Sciatic nerve (tissue), 2 donors: ENCODE results near the gene HPCAL1. TPM values are rescaled to one million over a fixed set of nuclear protein-coding genes. Genes with fewer than 3 reads are reported as not detected.

Source experiments
- ATAC-seq: fragments of 200-7000 bp; cut with Tn5 transposase; one replicate; pipeline ENCODE4 v1.9.1; 2020; ENCODE audit warnings: mild to moderate bottlenecking, moderate library complexity
- DNase-seq: peaks from one replicate; pipeline ENCODE4 v3.0.0-alpha.2; 2020; ENCODE audit warnings: low spot score
- intact Hi-C: fragments of 100-400 bp; cut with DNase I; formaldehyde crosslinking; loops from one replicate; pipeline ENCODE4 v1.14.2; 2022
- total RNA-seq: library from RNA; stranded (reverse); fragmentation: NEBNext Ultra II Directional; extraction: Animal tissue kit (Norgen Biotek cat#: 25700); gene quantifications from one replicate; pipeline ENCODE4 v1.2.1, GENCODE V29; 2021
- donor health status: DM: no; HTN: no; CAD: no.
- donor health status: DM: no; HTN: no; CAD: no.

HPCAL1 gene
- total RNA-seq, 1 donor from 2014 or later, result 31.7 TPM

DNA sequence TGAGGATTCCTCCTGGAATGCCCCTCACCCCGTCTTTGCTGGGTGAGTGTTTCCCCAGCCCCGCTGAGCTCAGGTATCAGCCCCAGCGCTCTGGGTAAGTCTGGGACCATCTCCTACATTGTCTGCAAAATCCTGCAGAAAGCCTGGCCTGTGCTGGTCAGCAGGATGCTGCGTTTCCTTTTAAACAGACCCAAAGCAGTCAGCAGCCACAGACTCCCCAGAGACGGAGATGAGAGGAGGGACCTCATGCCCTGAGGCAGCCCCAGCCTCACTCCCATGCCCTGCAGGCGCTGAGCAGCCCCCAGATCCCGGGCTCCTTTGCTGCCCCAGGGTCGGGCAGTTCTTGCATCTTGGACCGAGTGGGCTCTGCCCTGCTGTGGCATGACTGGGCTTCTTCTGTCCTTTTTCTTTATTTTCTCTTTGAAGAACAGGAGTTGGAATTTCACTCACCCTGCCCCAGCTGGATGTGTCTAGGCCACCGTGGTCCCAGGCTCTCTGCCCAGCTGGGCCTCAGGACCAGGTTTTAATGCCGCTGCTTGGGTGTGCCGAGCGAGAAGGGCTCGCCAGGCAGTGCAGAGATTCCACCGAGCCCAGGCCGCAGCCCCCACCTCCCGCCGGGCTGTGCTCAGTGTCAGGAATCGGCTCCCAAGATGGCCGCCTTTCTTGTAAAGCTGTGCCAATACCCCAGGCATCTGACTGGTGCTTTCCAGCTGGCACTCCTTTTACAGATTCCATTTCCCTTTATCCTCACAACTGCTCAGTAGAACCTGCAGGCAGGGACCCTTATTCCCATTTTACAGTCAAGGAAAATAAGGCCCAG is 101.8 kb downstream of the HPCAL1 start:
- DNase-seq (no peak), ATAC-seq (no peak)
- intact Hi-C loops, result loop anchor here (10.0 kb wide), 1 partner anchor 130 kb away; no protein-coding TSS in a partner anchor

- ATAC-seq (peak; percentile 37), DNase-seq (peak; percentile 71)
- intact Hi-C loops, result loop anchor here (10.0 kb wide), 1 partner anchor 131 kb away; no protein-coding TSS in a partner anchor
These were observed 102.7 kb downstream of the HPCAL1 start for GRCh38 chr2:10405448-10405847.

DNA sequence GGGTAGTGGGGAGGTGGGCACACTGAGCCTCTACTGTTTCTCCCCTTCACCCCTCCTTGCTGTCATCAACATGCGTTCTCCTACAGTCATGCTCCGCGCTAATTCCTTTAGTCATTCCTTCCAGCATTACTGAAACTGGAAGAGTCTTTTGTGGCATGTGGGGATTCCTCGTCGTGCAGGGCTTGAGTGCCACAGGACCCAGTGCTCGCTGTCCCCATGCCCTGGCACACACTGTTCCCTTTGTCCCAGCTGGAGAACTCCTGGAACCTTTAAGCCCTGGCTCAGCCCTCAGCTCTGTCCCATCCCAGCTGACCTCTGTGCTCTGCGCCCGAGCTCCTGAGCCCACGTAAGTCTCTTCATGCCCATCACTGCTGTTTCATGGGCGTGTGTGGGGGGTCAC is 103.3 kb downstream of the HPCAL1 start:
- DNase-seq (no peak), ATAC-seq (no peak)
- intact Hi-C loops, result loop anchor here (10.0 kb wide), 1 partner anchor 131 kb away; no protein-coding TSS in a partner anchor

DNA sequence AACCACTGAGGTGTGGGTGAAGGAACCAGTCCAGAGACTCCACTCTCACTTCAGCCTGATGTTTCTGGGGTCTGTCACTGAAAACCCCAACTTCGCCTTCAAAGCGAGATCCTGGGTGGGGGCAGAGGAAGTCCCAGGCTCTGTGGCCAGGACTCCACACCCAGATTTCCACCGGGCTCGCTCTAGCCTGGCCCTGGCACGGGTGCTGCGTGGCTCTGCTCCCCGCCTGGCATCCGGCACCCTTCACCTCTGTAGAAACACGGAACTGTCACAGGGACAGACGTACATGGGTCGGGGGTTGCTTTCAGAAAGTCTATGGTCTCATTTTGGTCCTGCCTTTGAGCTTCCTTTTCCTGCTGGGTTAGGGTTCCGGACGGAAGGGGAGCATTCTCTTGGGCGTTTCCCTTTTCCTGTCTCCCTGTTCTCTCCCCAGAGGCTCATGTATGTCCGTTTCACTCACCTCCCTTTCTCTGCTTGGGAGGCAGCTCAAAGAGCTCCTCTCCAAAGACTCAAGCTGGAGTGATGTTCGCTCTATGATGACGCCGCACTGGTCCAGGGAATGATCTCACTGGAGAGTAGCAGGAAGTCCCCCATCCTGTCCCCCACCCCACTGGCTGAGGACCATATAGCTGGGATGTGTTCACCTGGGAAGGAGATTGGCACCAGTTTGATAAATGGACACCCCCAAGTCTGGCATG is 103.9 kb downstream of the HPCAL1 start:
- no peak for ATAC-seq

GRCh38 chr2:10407432-10407831 is 104.7 kb downstream of the HPCAL1 start:
- intact Hi-C loops, result loop anchor here (10.0 kb wide), 1 partner anchor 133 kb away; no protein-coding TSS in a partner anchor
- ATAC-seq, result no peak
- DNase-seq, result no peak

More for the DNA sequence above, 103.9 kb downstream of the HPCAL1 start:
- DNase-seq, result no peak
- intact Hi-C loops, result loop anchor here (10.0 kb wide), 1 partner anchor 132 kb away; no protein-coding TSS in a partner anchor

- DNase-seq, result no peak
These were observed 105.3 kb downstream of the HPCAL1 start for GRCh38 chr2:10407841-10408648.

DNA sequence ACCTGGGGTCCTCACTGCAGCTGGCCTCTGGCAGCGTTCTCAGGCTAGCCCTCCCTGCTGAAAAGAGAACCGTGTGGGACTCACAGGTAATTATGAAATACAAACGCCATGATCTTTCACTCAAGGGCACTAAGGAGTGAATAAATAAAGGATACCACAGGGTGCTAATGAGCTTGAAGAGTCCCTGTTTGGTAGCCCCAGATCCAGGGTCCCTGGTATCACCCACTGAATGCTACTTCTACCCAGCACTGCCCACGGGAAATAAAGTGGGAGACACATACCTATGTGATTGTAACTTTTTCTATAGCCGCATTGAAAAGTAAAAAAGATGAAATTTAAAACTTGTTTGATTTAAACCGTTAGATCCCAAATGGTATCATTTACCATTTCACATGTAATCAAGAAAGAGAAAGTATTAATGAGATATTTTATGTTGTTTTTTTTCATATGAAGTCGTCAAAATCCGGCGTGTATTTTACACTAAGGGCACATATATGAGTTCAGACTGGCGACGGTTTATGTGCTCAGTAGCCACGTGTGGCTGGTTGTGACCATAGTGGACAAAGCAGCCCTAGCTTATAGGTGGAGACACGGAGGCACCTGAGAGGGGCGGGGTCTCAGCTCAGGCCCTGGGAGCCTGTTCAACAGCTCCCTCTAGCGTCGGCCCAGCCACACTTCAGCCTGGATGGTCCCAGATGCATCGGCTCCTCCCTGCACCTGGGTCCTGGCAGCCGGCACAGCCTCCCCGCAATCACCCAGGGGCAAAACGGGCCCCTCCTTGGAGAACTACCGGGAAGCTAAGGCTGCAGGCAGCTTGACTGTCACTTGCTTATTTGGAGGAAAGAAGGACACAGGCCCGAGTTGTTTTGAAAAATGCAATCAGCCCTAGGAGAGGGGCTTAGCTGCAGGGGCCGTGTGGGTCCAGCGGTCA is 106.2 kb downstream of the HPCAL1 start:
- peak; percentile 86 for DNase-seq
- intact Hi-C loops, result loop anchor here (10.0 kb wide), 1 partner anchor 134 kb away; no protein-coding TSS in a partner anchor
- peak; percentile 84 for ATAC-seq

More at GRCh38 chr2:10407841-10408648, 105.3 kb downstream of the HPCAL1 start:
- ATAC-seq, result peak; percentile 40
- intact Hi-C loops, result loop anchor here (10.0 kb wide), 1 partner anchor 133 kb away; no protein-coding TSS in a partner anchor

DNA sequence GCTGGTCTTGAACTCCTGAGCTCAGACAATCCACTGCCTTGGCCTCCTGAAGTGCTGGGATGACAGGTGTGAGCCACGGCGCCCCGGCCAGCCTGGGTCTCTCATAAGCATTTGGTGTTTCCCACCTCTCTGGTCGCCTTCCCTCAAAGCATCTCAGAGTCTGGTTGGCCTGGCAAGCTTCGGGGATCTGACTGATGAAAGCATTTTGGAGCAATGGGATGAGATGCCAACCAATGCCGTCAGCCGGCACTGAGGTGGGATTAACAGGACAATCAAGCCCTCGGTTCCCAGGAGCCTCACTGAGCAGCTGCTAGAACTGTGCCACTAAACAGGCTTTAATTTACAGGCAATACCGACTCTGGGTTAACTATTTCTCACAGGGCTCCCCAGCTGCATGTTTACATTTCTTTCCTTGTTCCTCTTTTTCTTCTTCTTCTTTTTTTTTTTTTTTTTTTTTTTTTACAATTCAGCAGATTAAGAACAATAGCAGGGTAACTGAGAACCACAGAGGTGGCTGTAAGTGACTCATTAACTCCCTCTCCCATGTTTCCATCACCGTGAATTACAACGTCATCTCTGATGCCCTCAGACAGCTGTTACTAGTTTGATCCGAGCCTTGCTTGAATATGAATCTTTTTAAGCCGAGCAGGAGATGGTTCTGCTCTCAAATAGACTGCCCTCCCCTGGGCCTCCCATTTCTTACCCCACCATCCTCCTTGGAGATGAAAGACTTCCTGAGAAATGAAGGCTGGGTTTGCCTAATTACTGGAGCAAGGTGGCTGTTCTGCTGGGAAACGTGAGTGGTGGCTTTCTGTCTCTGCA is 107.5 kb downstream of the HPCAL1 start:
- no peak for ATAC-seq

GRCh38 chr2:10410823-10411437 is 108.2 kb downstream of the HPCAL1 start:
- ATAC-seq (no peak), DNase-seq (no peak)
- intact Hi-C loops, result no loop called here

More for the DNA sequence above, 107.5 kb downstream of the HPCAL1 start:
- no peak for DNase-seq
- intact Hi-C loops, result no loop called here

DNA sequence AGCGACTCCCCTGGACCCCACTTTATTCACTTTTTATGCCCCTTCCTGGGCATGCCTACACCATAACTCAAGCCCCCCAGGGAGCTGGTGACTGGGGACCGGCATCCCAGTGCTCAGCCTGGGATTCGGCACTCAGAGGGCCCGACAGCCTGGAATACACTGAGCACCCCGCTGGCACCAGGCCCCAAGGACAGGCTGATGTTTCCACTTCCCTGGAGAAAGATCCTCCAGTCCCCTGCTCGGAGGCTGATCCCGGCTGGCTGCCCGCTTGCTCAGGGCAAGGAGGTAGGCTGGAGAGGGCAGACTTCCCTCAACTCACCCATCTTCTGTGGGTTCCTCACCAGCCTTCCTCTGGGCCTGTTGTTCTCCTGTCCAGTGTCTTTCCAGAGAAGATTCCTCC is 108.9 kb downstream of the HPCAL1 start:
- intact Hi-C loops, result no loop called here
- DNase-seq (no peak), ATAC-seq (no peak)

- intact Hi-C loops, result no loop called here
- no peak for DNase-seq
- peak; percentile 33 for ATAC-seq
These were observed 109.7 kb downstream of the HPCAL1 start for GRCh38 chr2:10412380-10412779.

DNA sequence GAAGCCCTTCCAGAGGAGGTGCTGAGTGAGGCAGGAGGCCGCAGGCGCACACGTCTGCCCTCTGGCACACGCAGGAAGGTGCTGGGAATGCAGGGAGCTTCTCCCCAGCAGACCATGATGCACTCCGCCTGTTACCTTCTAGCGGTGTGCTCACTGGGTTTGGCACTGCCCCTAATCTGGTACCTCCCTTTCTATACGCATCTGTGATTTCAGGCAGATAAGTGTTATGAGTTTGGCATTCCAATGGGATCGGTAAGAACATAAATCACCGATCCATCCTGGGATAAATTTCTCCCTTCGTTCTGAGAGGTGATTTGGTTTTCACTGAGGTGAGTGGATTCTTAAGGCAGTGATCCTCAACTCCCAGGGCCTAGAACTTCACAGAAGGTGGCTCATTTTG is 110.8 kb downstream of the HPCAL1 start:
- DNase-seq (no peak), ATAC-seq (no peak)
- intact Hi-C loops, result no loop called here

DNA sequence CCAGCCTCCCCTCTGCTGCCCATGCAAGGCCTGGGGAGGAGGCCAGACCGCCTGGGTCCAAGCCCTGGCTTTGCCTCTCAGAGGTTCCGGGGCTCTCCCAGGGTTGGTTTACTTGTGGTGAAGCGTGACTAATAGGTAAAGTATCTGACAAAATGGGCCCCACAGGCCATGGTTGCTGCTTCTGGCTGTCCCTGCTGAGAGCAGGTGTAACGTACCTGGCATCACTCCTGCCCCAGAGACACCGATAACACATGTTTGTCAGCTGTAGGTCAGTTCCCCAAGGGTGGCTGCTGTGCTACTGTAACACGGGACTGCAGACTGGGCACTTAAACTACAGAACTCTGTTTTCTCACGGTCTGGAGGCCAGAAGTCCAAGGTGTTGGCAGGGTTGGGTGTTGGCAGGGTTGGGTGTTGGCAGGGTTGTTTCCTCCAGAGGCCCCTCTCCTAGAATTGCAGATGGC is 111.3 kb downstream of the HPCAL1 start:
- no peak for DNase-seq
- no peak for ATAC-seq
- intact Hi-C loops, result no loop called here

DNA sequence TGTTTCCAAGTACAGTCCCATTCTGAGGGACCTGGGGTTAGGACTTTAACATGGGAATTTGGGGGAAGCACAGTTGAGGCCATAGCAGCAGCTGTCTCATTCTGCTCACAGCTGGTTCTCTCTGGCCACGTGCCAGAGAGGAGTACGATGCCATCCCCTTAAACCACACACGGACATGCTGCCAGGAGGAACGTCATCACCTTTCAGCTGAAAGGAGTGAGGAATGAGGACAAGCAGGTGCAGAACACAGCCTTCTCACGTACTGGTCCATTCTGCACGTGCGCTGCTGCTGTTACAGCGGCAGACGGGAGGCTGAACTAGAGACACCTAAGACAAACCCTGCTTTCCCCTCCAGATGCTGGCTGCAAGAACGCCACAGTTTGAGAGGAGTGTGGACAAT is 111.9 kb downstream of the HPCAL1 start:
- intact Hi-C loops, result no loop called here
- no peak for ATAC-seq
- DNase-seq, result no peak

DNA sequence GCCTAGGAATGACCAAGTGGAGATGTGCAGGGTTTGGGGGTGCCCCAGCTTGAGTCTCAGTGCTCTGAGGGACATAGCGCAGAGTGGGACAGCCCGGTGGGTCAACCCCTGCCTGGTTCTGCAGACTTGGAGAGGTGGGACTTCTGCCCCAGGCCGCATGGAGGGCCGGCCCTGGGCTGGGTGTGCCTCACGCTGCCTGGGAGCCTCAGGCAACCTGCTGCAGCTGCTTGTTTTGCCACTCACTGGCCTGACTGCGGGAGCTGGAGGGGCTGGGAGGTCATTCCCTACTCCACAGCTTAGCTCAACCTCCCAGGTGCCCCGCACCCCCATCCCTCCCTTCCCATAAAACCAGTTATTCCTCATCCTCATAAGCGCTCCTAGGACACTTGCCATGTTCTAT is 112.3 kb downstream of the HPCAL1 start:
- intact Hi-C loops, result no loop called here
- DNase-seq (no peak), ATAC-seq (no peak)

DNA sequence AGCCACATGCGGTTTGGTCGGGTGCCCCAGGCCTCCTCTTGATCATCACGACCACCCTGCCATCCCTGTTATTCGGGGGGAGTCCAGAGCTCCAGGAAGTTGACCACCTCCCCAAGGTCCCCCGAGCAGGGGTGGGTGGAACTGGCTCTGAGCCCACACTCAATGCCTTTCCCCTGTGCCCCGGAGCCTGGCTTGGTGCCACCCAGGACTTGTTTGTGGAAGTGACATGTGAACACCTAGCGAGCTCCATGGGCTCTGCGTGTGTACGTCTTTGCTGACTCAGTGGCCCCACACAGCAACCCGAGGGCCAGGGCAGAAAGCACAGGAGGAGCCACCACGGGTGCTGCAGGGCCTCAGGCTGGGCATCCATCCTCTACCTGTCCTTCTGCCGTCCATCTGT is 112.9 kb downstream of the HPCAL1 start:
- DNase-seq (no peak), ATAC-seq (no peak)
- intact Hi-C loops, result no loop called here
